Posterior cingulate gyrus (tissue), 11 donors: ENCODE results near the gene SCPEP1.
"Not testable (repeated sequence)": the region's sequence is repeated elsewhere in the genome, so short reads cannot be mapped to it uniquely, and the experiment has no call there.

Experiments used
- DNase-seq, 10 donors: peaks; one replicate each; pipeline versions ENCODE4 v3.0.0 to v3.0.0-alpha.2; 2020 to 2021; ENCODE audit warnings: mixed read lengths in 3 of 10
- intact Hi-C: fragments of 100-400 bp; cut with DNase I; formaldehyde crosslinking; loops from one replicate; pipeline ENCODE4 v1.15.1; 2023

The SCPEP1 gene

DNA sequence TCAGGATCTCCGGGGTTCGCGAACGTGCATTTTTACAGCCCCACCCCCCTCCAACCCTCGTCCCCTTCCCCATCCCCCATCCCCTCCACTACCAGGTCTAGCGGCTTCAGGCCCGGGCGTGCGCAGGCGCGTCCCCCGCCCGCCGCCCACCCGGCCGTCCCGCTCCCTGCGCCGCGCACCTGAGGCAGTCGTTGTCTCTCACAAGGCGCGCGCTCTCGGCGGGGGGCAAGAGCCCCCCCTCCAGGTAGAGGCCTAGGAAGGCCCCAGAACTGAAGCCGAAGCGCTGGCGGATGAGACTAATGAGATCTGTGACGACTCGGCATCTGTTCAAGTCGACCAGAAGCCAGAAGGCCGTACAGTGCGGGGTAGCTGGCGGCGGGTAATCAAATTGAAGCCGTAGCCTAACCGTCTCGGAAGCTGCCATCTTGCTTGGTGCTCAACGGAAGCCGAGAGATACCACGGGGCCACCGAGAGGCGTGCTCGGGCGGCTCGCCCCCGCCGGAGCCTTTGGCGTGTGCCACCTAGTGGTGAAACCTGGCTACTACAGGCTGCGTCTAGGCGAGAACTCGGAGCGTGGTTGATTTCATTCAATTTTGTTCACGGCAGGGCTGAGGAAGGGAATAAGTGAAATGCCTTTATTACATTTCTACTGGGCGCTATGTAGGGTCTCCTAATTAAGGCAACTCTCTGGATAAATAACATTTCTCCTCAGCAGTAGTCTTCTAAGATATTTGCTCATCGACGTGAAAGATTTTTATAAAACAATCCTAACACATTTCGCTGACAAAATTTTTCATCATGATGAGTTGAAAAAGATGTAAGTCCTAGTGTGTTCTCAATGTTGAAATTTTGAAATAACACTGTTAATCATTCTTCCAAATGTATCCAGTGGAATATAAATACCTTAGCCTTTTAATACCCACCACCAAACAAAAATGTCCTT is 17.1 kb upstream of the SCPEP1 start, which contains the start of gene COIL:
Gene COIL (minus strand): TSS at position 455 of the 943 bp plus-strand sequence. CDS start 31 bp downstream, at position 424.
- intact Hi-C loops: loop anchor here (5.0 kb wide), 1 partner anchor 129 kb away; the partner anchor contains the start of genes C17orf67 and DGKE
- peak; percentile 85 to 99 (median 95) for DNase-seq

DNA sequence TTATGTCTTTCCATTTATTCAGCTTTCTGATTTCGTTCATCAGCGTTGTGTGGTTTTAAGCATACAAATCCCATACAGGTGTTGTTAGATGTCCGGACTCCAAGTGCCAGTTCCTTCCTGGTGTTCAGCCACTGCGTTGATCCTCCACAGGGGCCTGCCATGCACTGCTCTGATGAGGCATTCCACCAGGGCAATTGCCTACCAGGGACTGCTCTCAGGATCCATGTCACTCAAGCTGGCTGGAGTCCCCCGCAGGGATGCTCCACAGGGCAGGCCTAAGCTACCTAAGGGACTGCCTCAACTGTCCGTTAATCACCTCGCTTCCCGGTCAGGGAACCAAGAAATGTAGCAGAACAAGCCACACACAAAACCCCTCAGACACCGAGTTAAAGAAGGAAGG is 12.7 kb upstream of the SCPEP1 start:
- intact Hi-C loops: not testable (repeated sequence)
- peak in 2 of 10 donors; percentile 36 to 65 for DNase-seq

DNA sequence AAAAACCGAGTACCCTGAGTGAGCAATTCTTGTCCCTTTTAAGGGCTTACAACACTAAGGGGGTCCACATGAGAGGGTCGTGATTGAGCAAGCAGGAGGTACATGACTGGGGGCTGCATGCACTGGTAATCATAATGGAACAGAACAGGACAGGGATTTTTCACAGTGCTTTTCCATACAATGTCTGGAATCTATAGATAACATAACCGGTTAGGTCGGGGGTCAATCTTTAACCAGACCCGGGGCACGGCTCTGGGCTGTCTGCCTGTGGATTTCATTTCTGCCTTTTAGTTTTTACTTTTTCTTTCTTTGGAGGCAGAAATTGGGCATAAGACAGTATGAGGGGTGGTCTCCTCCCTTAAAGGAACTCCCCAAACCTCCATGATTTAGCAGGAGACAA is 12.2 kb upstream of the SCPEP1 start:
- intact Hi-C loops: not testable (repeated sequence)

DNA sequence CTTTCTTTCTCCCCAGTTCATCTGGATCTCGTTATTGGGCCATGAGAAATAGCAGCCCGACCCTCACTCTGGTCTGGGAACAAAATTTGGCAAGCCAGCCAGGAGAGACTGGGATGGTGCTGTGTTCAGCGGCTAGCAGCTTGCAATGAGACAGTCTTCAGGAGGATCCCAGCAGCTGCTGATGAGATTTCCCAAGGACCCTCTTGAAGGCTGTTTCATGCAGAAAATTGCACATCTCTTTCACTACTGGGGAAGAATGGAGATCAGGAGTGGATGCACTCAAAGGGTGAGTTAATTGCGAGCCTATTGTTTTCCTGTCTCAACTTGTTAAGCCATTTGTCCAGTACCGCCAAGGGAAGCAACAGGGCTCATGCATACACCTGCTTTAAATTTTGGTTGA is 11.6 kb upstream of the SCPEP1 start:
- DNase-seq: no peak
- intact Hi-C loops: no loop called here

More for the DNA sequence above, 12.2 kb upstream of the SCPEP1 start:
- not testable (repeated sequence) for DNase-seq

DNA sequence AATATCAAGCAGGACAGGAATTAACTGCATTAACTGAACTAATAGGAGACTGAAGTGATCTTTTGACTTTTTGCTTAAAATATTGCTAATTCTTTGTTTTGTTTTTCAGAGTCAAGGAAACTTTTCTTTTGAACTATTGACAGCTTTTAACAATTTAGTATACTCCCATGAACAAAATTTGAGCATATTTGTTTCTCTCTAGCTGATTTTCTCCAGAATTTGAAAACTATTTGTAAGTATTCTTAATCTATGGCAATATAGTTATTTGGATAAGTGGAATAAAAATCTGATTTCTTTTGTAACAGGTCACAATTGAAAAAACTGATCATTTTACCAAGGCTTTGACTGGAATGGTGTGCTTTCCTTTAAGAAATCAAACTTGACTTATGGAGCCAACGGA is 7.0 kb upstream of the SCPEP1 start:
- intact Hi-C loops: no loop called here
- no peak for DNase-seq

DNA sequence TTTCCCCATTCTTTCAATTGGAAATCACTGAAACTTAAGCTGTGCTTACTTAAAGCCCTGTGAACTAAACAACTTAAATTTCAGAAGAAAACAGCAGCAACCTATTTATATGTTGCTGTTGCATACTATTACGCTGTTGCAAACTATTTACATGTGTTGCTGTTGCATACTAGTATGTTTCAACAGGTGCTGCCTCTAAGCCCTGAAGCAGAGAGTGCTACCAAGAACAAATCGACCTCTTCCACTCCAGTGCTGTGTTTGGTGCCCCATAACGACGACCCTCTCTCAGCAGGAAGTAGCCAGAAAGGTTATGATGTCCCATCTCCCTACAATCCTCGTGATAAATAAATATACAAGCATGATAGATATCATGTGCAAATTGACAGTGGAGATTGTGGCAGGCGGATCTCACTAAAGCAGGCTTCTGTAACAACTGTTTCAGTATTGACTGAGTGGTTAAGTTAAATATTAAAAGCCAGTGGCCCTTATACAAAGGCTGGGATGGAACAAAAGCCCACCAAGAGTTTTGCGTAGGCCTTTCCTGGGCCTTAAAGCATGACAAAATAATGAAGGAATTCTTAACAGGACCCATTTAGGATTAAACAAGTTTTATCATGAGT is 5.7 kb upstream of the SCPEP1 start:
- DNase-seq: no peak
- intact Hi-C loops: no loop called here

DNA sequence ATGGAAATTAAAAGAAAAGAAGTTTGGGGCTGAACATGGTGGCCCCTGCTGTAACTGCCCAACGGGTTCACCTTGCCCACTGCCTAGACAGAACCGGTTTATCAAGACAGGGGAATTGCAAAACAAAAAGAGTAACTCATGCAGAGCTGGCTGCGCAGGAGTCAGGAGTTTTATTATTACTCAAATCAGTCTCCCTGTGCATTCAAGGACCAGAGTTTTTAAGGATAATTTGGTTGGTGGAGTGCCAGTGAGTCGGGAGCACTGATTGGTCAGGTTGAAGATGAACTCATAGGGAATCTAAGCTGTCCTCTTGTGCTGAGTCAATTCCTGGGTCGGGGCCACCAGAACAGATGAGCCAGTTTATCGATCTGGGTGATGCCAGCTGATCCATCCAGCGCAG is 4.4 kb upstream of the SCPEP1 start:
- intact Hi-C loops: no loop called here
- no peak for DNase-seq

DNA sequence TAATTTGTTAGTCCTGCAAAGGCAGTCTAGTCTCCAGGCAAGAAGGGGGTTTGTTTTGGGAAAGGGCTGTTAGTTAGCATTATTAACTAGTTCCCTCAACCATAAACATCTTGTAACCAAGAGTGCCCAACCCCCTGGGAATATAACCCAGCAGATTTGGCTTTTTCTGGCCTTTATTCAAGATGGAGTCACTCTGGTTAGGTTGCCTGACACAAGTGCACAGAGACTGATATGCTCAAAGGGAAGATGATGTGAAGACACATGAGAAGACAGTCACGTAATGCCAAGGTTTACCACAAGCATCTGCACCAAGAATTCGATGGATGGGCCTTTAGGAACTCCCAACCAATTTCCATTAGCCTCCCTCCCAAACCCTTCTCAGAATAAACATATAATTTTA is 3.9 kb upstream of the SCPEP1 start:
- DNase-seq: no peak
- intact Hi-C loops: no loop called here

DNA sequence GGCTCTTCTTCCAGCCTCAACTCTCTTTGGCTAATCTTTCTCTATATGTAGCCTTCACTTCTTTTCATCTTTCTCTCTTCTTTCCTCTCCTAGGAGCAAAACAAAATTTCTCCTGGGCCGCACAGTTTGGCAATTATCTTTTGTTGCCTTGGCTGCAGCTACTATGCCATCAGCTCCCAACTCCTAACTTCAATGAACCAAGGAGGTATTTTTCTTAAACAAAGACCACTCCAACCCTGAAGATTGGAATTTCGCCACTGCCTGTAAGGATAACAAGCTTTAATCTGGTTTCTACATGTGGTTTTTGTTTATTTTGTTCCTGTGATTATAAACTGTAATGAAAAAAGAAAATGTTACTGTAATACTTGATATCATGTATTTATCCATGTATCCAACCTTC is 2.3 kb upstream of the SCPEP1 start:
- intact Hi-C loops: loop anchor here (5.0 kb wide), 1 partner anchor 112 kb away; the partner anchor contains the start of gene AKAP1
- DNase-seq: no peak

DNA sequence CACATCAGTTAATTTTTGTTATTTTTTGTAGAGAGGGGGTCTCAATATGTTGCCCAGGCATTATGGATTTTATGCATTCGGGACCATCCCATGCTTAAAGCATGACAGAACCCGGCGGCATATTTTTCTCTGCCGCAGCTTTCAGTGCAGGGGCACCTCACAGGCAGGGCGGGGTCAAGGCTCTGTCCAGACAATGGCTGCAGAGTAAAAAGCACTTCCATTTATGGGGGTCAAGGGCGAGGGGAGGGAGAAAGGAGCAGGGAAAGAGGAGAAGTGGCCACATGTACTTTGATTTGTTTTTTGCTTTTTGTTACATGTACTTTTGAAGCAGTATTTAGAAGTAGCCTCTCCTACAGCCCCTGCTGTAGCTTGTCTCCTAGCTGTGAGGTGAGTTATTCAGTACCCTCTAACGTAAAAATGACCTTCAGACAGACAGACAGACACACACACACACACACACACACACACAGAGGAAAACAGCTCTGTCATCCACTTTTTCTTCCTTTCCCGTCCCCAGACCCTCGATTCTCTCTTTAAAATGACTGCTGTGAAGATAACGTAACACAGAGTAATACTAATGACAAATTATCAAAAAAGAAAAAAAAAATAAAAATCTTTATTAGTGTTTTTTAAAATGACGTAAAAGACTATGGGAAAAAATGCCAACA is 856 bp upstream of the SCPEP1 start:
- intact Hi-C loops: loop anchor here (5.0 kb wide), 1 partner anchor 110 kb away; the partner anchor contains the start of gene AKAP1
- DNase-seq: peak in 1 of 10 donors; percentile 42

DNA sequence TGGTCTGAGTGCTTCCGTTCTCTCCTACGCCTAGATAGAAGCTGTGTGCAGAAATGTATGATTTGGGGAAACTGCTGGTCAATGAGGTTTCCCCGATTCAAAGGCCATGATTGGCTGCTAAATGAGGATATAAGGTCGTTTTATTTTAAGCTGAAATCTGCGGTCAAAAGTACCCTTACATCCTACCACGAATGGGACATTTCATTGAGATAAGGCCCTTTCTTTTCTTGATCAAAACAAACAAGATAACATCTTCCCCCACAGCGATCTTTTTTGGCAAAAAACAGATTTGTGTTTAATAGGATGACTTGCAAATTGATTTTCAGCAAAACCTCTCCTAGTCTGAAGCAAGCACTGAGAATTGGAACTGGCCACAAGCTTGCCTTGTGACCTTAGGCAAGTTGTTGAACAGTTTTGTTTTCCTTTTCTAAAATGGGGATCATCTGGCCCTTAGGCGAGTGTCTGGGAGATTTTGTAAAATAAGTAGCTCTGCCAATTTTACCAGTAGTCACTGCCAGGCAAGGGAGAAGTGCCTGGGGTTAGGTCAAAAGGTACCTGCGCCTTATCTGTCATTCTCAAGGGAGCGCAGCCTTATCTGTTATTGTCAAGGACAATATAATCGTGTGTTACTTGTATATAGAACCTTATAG is 635 bp downstream of the SCPEP1 start:
- no peak for DNase-seq
- intact Hi-C loops: loop anchor here (5.0 kb wide), 1 partner anchor 109 kb away; the partner anchor contains the start of gene AKAP1

DNA sequence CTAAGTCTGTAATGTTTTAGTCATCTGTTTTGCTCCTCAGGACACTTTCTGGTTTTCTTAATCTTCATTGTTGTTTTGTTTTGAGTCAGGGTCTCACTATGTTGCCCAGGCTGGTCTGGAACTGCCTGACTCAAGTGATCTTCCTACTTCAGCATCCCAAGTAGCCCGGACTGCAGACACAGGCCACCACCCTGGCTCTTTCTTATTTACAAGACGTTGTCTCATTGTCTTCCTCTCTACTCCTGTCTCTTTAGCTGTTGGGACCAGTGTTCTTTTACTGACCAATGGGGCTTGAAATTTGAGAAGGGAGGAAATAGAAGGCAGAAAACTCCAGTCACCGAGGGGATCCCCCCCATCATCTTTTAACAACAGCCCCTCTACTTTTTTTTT is 1.2 kb downstream of the SCPEP1 start:
- intact Hi-C loops: loop anchor here (5.0 kb wide), 1 partner anchor 108 kb away; the partner anchor contains the start of gene AKAP1
- peak in 1 of 10 donors; percentile 56 for DNase-seq

DNA sequence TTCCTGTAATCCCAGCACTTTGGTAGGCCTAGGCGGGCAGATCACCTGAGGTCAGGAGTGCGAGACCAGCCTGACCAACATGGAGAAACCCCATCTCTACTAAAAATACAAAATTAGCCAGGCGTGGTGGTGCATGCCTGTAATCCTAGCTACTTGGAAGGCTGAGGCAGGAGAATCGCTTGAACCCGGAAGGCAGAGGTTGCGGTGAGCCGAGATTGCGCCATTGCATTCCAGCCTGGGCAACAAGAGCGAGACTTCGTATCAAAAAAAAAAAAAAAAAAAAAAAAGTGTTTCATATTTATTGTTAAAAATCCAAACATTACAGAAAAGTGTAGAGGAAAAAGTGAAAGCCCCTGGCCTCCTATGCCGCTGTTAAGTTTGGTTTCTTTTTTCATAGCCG is 2.6 kb downstream of the SCPEP1 start:
- intact Hi-C loops: not testable (repeated sequence)
- DNase-seq: peak in 1 of 10 donors; percentile 38

DNA sequence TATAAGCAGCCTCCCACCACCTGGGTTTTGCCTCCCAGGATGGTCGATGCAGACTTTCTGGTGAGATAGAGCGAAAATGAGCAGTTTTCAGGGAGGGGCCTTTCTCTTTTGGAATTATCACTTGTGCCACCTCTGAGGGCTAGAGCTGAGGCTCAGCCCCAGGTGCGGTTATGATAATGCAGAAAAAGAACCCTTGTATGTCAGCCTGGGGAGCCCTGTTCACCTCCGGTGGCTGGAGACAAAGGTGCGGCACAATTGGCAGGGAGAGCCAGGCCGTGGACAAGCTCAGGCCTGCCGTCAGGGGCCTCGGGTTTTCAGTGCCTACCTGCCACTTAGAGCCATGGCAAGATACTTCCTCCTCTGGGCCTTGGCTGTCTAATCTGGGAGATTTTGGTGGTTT is 4.4 kb downstream of the SCPEP1 start:
- intact Hi-C loops: no loop called here

DNA sequence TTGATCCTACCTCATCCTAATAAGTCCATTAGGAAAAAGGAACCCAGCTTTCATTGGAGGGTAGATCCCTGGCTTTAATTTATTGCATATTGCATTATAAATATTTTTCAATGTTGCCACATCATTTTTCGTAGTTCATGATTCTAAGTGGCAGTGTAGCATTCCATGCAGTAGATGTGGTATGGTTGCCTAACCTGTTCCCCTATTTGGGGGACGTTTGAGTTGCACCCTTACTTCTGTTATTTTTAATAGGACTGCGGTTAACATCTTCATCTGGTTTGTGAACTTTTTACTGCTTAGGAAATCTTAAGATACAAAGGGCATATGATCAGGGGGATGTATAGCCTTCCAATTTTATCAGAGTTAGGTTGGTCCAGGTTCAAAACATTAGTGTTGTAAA is 5.4 kb downstream of the SCPEP1 start:
- intact Hi-C loops: no loop called here
- DNase-seq: no peak

More for the DNA sequence above, 4.4 kb downstream of the SCPEP1 start:
- no peak for DNase-seq

DNA sequence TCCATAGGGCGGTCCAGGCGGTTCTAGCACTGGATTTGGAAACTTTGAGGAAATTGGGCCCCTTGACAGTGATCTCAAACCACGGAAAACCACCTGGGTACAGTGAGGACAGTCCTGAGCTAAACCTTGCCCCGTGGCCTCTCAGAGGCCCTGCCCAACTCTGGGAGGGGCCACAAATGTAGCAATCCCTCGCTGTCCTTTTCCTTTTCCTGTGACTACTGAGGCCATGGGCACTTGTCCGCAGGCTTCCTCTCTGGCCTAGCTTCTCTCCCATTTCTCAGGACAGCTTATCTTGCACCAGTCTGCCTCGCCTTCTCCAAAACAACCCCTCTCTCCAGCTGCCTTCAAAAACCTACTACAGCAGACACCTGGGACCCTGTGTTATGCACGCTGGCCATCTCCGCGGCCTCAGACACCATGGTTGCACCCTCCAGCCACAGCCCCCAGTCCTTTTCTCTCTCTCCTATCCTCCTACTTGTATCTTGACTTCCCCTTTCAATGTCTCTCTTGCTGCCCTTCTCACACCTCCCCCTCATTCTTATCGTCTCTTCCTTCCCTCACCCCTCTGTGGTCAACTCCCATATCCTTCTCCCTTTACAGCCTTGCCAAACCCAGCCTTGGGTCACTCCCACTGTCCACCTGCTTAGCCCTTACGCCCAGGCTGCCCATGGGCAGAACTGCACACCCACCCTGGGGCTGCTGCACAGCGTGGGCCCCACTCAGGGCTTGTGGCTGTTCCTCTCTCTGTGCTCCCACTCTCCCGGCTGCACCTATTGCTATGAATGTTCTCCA is 7.6 kb downstream of the SCPEP1 start:
- intact Hi-C loops: no loop called here
- DNase-seq: peak in 1 of 10 donors; percentile 73

DNA sequence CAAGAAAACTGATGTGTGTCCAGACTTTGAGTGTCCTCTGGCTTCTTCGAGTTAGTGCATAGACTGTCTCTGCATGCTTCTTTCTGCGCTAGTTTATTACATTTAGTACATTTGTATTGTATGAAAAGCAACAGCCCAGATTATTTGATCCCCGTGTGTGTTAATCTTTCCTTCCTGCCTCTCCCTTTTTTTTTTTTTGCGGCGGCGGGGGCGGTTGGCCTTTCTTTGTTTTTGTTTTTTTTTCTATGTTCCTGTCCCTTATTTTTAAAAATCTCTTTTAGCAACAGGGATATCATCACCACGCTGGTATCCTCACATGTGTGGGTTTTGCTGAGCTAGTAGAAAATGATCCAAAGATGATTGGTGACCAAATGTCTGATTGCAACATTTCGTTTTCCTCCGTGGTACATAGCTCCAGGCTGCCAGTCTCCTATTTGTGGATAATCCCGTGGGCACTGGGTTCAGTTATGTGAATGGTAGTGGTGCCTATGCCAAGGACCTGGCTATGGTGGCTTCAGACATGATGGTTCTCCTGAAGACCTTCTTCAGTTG is 9.4 kb downstream of the SCPEP1 start:
- intact Hi-C loops: no loop called here
- DNase-seq: no peak

DNA sequence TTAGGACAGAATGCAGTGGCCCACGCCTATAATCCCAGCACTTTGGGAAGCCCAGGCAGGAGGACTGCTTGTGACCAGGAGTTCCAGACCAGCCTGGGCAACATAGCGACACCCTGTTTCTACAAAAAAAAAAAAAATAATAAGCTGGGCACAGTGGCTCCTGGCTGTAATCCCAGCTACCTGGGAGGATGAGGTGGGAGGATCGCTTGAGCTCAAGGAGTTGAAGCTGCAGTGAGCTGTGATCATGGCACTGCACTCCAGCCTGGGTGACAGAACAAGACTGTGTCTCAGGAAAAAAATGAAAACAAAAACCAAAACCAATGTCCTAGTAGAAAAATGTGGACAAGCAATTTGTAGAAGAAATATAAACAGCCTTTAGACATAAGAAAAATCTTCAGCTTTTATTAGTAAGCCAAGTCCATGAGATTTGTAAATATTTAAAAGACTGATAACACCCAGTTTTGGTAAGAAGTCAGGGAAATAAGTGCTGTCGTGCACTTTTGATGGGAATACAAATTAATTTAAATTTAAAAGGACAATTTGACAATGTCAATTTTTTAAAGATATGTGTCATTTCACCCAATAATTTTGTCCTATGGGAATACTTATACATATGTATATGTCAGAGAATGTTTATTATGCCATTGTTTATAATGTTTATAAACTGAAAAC is 11.1 kb downstream of the SCPEP1 start:
- DNase-seq: no peak
- intact Hi-C loops: no loop called here

DNA sequence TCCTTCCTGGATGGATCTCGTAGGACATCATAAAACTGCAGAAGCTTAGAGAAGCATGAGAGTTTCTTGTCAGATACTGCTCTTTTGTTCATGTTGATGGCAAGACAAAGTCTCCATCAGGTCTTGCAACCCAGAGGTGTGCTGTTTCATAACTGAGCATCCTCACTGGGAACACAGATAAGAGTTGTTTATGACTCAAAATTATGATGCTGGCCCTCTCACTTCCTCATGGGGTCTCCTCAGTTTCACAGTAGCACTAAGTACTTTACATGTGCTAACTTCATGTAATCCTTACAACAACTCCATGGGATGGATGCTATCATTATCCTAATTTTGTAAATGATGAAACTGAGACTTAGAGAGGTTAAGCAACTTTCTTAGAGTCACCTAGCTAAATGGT is 14.4 kb downstream of the SCPEP1 start:
- intact Hi-C loops: no loop called here
- no peak for DNase-seq
